ENCODE data around the gene PKIG. TPM values are rescaled to one million over a fixed set of nuclear protein-coding genes. Genes with fewer than 3 reads are reported as not detected.

PKIG gene
- total RNA-seq, 2 donors from 2014 or later, result 60.9 to 81.1 TPM

- H3K4me3 ChIP-seq, result no peak overlapping the region
- intact Hi-C loops (cut with DNase I), result no loop called here
- no peak for TF ChIP-seq POLR2AphosphoS5 (IDR thresholded peaks at IDR 0.05)
- TF ChIP-seq, protein P1, sequence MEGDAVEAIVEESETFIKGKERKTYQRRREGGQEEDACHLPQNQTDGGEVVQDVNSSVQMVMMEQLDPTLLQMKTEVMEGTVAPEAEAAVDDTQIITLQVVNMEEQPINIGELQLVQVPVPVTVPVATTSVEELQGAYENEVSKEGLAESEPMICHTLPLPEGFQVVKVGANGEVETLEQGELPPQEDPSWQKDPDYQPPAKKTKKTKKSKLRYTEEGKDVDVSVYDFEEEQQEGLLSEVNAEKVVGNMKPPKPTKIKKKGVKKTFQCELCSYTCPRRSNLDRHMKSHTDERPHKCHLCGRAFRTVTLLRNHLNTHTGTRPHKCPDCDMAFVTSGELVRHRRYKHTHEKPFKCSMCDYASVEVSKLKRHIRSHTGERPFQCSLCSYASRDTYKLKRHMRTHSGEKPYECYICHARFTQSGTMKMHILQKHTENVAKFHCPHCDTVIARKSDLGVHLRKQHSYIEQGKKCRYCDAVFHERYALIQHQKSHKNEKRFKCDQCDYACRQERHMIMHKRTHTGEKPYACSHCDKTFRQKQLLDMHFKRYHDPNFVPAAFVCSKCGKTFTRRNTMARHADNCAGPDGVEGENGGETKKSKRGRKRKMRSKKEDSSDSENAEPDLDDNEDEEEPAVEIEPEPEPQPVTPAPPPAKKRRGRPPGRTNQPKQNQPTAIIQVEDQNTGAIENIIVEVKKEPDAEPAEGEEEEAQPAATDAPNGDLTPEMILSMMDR (IDR thresholded peaks at IDR 0.05), result no peak
- no peak for TF ChIP-seq POLR2A (IDR thresholded peaks at IDR 0.05)
- no peaks in the 10 kb centered on the region for H3K36me3 ChIP-seq
- 74% methylated on average over 6 of the region's 6 CpGs for WGBS
- no peaks in the 10 kb centered on the region for H3K4me1 ChIP-seq (replicated peaks)
- no peak for DNase-seq (ENCODE audit: low spot score)
- H3K9me3 ChIP-seq, result no peaks in the 10 kb centered on the region
- H3K27ac ChIP-seq, result no peak overlapping the region
- H3K27me3 ChIP-seq (replicated peaks; ENCODE audit: insufficient read depth), result no peaks in the 10 kb centered on the region
These were observed 41.5 kb upstream of the PKIG start for GRCh38 chr20:44540834-44541233.

DNA sequence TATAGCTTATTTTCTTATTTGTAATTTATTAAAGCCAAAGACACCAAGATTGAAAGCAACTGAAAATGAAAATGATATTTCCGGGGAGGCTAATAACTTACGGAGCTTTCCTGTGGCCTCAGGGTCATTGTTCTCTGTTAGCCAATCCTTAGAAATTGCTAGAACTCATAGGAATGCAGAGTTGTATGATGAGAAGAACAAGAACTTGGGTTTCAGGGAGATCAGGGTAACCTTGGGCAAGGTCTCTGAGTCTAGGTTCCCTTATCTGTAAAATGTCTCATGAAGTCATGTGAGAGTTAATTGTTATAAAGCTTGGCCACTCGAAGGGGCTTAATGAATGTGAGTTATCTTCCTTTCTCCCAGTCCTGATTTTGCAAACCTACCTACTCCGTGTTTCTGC lies 40.4 kb upstream of the PKIG start:
- no peak overlapping the region for H3K4me3 ChIP-seq
- no peaks in the 10 kb centered on the region for H3K4me1 ChIP-seq (replicated peaks)
- H3K27me3 ChIP-seq (replicated peaks; ENCODE audit: insufficient read depth), result no peaks in the 10 kb centered on the region
- H3K9me3 ChIP-seq, result no peaks in the 10 kb centered on the region
- DNase-seq (ENCODE audit: low spot score), result no peak
- no peak for TF ChIP-seq POLR2AphosphoS5 (IDR thresholded peaks at IDR 0.05)
- H3K36me3 ChIP-seq, result no peaks in the 10 kb centered on the region
- 58% methylated on average over 4 of the region's 4 CpGs for WGBS
- intact Hi-C loops (cut with DNase I), result no loop called here
- H3K27ac ChIP-seq, result no peak overlapping the region

DNA sequence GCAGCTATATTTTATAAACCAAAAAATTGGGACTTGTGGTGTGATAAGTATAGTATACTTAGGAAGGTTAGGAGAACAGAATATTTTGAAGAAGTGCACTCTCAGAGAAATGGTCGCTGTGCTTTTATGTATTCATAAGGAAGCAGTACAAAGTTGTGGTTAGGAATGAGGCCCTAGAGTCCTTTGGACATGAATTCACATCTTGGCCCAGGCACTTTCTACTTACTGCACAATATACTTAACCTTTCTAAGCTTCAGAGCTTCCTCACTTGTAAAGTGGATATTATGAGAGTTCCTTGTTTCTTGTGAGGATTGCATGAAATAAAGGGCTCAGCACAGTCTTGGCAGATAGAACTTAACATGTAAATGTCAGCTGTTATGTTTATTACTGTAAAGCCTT lies 39.5 kb upstream of the PKIG start:
- Histone ChIP-seq H3K27ac (no peak overlapping the region), H3K4me3 (no peak overlapping the region), H3K36me3 (no peaks in the 10 kb centered on the region), H3K4me1 (replicated peaks) (no peaks in the 10 kb centered on the region), H3K9me3 (no peaks in the 10 kb centered on the region), H3K27me3 (replicated peaks; ENCODE audit: insufficient read depth) (no peaks in the 10 kb centered on the region)
- no peak for TF ChIP-seq POLR2AphosphoS5 (IDR thresholded peaks at IDR 0.05)
- TF ChIP-seq, protein P1 (IDR thresholded peaks at IDR 0.05), result no peak
- TF ChIP-seq POLR2A (IDR thresholded peaks at IDR 0.05), result no peak
- WGBS, result 26% methylated on average over 1 of the region's 1 CpG
- intact Hi-C loops (cut with DNase I), result no loop called here
- no peak for DNase-seq (ENCODE audit: low spot score)

- intact Hi-C loops (cut with DNase I), result no loop called here
- TF ChIP-seq POLR2A (IDR thresholded peaks at IDR 0.05) (no peak), POLR2AphosphoS5 (IDR thresholded peaks at IDR 0.05) (no peak)
- TF ChIP-seq, protein P1 (IDR thresholded peaks at IDR 0.05), result no peak
- H3K27ac ChIP-seq, result no peak overlapping the region
These were observed 39.0 kb upstream of the PKIG start for GRCh38 chr20:44543358-44543757.

DNA sequence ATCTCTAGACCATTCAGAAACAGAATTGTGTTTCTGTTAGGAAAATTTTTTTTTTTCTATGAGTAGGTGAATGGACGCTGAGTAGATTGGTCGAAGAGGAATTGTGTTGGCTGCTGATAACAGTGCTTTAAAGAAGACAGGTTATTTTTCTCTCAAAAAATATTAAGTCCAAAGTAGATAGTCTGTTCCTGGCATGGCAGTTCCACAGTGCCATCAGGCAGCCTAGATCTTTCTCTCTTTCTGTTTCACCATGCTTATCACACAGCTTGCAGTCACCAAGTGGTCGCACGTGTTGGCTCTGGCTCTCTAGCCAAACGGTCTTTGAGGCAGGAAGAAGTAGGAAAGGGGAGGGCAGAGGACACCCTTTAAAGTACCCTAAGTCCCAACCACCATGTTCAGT lies 38.1 kb upstream of the PKIG start:
- 73% methylated on average over 5 of the region's 5 CpGs for WGBS
- H3K27ac ChIP-seq, result no peak overlapping the region

More at GRCh38 chr20:44543358-44543757, 39.0 kb upstream of the PKIG start:
- DNase-seq (ENCODE audit: low spot score), result no peak
- peaks cover 2% of the 10 kb centered on the region for H3K4me1 ChIP-seq (replicated peaks)
- H3K27me3 ChIP-seq (replicated peaks; ENCODE audit: insufficient read depth), result no peaks in the 10 kb centered on the region
- no peaks in the 10 kb centered on the region for H3K9me3 ChIP-seq
- 32% methylated on average over 3 of the region's 3 CpGs for WGBS
- no peak overlapping the region for H3K4me3 ChIP-seq
- no peaks in the 10 kb centered on the region for H3K36me3 ChIP-seq

More for the DNA sequence above, 38.1 kb upstream of the PKIG start:
- Histone ChIP-seq H3K9me3 (no peaks in the 10 kb centered on the region), H3K4me3 (no peak overlapping the region), H3K27me3 (replicated peaks; ENCODE audit: insufficient read depth) (no peaks in the 10 kb centered on the region), H3K4me1 (replicated peaks) (peaks cover 2% of the 10 kb centered on the region), H3K36me3 (no peaks in the 10 kb centered on the region)
- TF ChIP-seq POLR2A (IDR thresholded peaks at IDR 0.05), result no peak
- no peak for TF ChIP-seq POLR2AphosphoS5 (IDR thresholded peaks at IDR 0.05)
- TF ChIP-seq, protein P1 (IDR thresholded peaks at IDR 0.05), result no peak
- intact Hi-C loops (cut with DNase I), result no loop called here
- DNase-seq (ENCODE audit: low spot score), result no peak
